ENCODE data around the gene NPHP4. TPM values are rescaled to one million over a fixed set of nuclear protein-coding genes. Genes with fewer than 3 reads are reported as not detected.
A peak's percentile ranks its signal among the peaks of the same experiment; 100 is the strongest.

NPHP4 gene
- total and polyA plus RNA-seq, 9 of the 15 experiments (the other 6 are each of a cell fraction or from before 2014, with no cell fraction given): 0.52 to 26.2 (median 6.7) TPM

DNA sequence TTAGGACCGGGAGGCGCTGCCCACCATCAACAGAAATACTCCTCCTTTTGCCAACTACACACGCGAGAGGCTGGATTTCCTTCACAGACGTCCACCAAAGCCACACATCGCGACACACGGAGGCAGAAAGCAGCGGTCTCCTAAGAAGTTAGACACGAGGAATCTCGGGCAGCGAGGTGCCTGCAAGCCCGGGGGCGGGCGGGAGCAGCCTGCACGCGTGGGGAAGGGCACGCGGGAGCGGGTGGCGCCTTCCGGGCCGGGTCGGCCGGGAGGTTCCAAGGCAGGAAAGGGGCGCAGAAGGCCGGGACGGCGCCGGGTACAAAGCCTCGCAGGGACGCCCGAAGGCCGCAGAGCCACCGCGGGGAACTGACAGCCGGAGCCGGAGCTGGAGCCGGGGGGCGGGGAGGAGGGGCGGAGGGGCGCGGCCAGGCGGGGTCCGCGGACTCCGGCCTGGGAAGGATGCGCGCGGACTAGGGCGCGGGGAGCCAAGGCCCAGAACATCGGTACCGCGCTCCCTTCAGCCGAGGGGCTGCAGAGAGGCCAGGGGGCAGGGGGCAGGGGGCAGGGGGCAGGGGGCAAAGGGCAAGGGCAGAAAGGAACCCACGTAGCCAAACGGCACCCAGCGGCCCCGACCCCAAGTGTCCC, 722 bp downstream of the NPHP4 start (continued):
- TF ChIP-seq HDAC3 (IDR thresholded peaks at IDR 0.05; ENCODE audit: borderline replicate concordance, partially characterized antibody) (no peak), CHD1 (IDR thresholded peaks at IDR 0.05; ENCODE audit: low read length) (no peak), PRDM10 (IDR thresholded peaks at IDR 0.05; ENCODE audit: partially characterized antibody) (peak; percentile 77), NR3C1 (CRISPR knock-in tag; IDR thresholded peaks at IDR 0.05) (no peak; the same call in 1 of the 2 replicates), KLF6 (CRISPR knock-in tag; IDR thresholded peaks at IDR 0.05; ENCODE audit: borderline replicate concordance) (no peak), NR2C2 (CRISPR knock-in tag; IDR thresholded peaks at IDR 0.05) (no peak), NR2C2 (tag; IDR thresholded peaks at IDR 0.05) (peak; percentile 99), ZNF282 (CRISPR knock-in tag; IDR thresholded peaks at IDR 0.05) (0 out of 2 replicates have a peak, but pooled peaks have one; percentile 2), ZBTB26 (CRISPR knock-in tag; IDR thresholded peaks at IDR 0.05) (no peak), CBFA2T3 (IDR thresholded peaks at IDR 0.05) (0 out of 2 replicates have a peak, but pooled peaks have one; percentile 4), CREM (IDR thresholded peaks at IDR 0.05; ENCODE audit: low read depth) (no peak), ATF7 (IDR thresholded peaks at IDR 0.05) (no peak), SREBF1 (IDR thresholded peaks at IDR 0.05; ENCODE audit: borderline replicate concordance, low read depth, low read length) (no peak), SMARCE1 (IDR thresholded peaks at IDR 0.05) (no peak)
- TF ChIP-seq, protein P1, sequence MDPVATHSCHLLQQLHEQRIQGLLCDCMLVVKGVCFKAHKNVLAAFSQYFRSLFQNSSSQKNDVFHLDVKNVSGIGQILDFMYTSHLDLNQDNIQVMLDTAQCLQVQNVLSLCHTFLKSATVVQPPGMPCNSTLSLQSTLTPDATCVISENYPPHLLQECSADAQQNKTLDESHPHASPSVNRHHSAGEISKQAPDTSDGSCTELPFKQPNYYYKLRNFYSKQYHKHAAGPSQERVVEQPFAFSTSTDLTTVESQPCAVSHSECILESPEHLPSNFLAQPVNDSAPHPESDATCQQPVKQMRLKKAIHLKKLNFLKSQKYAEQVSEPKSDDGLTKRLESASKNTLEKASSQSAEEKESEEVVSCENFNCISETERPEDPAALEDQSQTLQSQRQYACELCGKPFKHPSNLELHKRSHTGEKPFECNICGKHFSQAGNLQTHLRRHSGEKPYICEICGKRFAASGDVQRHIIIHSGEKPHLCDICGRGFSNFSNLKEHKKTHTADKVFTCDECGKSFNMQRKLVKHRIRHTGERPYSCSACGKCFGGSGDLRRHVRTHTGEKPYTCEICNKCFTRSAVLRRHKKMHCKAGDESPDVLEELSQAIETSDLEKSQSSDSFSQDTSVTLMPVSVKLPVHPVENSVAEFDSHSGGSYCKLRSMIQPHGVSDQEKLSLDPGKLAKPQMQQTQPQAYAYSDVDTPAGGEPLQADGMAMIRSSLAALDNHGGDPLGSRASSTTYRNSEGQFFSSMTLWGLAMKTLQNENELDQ (CRISPR knock-in tag; IDR thresholded peaks at IDR 0.05; ENCODE audit: borderline replicate concordance): no peak
- TF ChIP-seq, protein P2, sequence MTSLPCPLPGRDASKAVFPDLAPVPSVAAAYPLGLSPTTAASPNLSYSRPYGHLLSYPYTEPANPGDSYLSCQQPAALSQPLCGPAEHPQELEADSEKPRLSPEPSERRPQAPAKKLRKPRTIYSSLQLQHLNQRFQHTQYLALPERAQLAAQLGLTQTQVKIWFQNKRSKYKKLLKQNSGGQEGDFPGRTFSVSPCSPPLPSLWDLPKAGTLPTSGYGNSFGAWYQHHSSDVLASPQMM (CRISPR knock-in tag; IDR thresholded peaks at IDR 0.05): no peak
- TF ChIP-seq, protein P3, sequence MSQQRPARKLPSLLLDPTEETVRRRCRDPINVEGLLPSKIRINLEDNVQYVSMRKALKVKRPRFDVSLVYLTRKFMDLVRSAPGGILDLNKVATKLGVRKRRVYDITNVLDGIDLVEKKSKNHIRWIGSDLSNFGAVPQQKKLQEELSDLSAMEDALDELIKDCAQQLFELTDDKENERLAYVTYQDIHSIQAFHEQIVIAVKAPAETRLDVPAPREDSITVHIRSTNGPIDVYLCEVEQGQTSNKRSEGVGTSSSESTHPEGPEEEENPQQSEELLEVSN (IDR thresholded peaks at IDR 0.05; ENCODE audit: borderline replicate concordance in 1 of 2, extremely low read depth in 1 of 2, insufficient read depth in 1 of 2, insufficient read length in 1 of 2, low read depth in 1 of 2, low read length in 1 of 2, poor library complexity in 1 of 2, severe bottlenecking in 1 of 2): peak; percentile 33 to 85
- TF ChIP-seq, protein P4, sequence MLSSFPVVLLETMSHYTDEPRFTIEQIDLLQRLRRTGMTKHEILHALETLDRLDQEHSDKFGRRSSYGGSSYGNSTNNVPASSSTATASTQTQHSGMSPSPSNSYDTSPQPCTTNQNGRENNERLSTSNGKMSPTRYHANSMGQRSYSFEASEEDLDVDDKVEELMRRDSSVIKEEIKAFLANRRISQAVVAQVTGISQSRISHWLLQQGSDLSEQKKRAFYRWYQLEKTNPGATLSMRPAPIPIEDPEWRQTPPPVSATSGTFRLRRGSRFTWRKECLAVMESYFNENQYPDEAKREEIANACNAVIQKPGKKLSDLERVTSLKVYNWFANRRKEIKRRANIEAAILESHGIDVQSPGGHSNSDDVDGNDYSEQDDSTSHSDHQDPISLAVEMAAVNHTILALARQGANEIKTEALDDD (IDR thresholded peaks at IDR 0.05): no peak
